Measurements from ENCODE around the gene FEZ2.

The FEZ2 gene

DNA sequence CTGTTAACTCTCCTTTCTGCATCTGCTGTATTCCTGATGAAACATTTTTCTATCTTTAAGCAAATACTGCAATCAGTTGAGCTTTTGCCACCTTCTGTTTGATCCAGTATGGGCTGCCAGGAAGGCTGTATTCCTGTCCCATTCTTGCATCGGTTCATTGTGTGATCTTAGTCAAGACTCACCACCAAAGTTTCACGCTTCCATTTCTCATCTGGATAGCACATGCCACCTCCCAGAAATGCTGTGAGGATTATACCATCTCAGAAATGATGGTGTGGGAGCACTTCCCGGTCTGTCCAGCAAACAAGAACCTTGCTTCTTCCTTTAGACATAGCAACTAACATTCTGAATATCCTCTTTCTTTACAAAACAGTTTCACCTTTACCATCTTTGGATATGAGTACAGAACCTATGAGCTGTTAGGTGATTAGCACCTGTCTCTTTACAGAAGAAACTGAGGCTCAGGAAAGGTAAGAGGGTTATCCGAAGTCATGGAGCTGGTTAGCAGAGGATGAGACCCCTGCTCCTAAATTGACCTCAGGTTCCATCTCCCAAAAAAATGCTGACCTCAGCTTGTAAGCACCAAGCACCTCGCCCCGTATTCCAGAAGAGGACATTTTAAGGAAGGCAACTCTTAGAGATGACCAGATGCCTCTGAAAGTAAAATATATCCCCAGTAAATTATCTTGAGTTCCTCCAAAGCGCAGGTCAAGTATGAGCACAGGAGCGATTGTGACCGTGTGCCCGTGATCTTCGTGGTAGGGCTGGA lies 56.8 kb downstream of the FEZ2 start:
- H3K4me3 ChIP-seq (ENCODE audit: low read length): no peak overlapping the region
- TF ChIP-seq ZNF274 (IDR thresholded peaks at IDR 0.05; ENCODE audit: low read depth, low read length): no peak

DNA sequence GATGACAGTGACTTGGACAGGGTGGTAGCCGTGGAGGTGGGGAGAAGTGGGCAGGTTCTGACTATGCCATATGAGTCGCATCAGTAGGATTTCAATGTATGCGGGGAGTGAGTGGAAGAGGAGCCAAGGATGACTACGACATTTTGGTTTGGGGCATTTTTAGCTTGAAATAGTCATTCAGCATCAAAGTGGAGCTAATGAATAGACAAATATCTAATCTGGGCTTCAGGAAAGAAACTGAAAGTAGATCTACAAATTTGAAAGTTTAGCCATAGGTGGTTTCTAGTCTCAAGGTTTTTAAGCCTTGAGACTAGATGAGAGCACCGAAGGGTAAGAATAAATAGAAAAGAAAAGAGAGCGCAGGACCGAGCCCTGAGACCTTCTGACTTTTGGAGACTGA lies 58.3 kb downstream of the FEZ2 start:
- TF ChIP-seq ZNF274 (IDR thresholded peaks at IDR 0.05; ENCODE audit: low read depth, low read length): no peak

DNA sequence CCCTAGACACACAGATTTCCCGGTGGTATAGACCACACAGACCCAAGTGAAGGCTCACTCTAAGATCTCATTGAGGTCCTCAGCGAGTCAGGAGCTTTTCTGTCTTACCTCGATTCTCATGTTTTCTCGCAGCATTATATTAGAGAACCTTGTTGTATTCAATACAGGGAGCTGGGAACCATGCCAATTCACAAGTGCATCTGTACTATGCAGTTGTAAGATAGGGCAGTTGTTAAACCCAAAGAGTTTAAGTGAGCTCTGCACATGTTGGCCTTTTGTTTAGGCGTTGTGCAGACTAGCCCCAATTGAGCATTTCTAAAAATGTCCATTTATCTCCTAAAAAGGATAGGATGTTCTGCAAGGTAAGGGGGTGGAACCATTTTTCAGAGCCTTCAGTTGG lies 59.6 kb downstream of the FEZ2 start:
- no peak for TF ChIP-seq ZNF274 (IDR thresholded peaks at IDR 0.05; ENCODE audit: low read depth, low read length)
- no peak overlapping the region for H3K4me3 ChIP-seq (ENCODE audit: low read length)

More for the DNA sequence above, 58.3 kb downstream of the FEZ2 start:
- peak overlapping the region; percentile 35; the same call in 1 of the 2 replicates for H3K4me3 ChIP-seq (ENCODE audit: low read length)

GRCh38 chr2:36536776-36537175 lies 61.2 kb downstream of the FEZ2 start:
- no peak overlapping the region for H3K4me3 ChIP-seq (ENCODE audit: low read length)
- no peak for TF ChIP-seq ZNF274 (IDR thresholded peaks at IDR 0.05; ENCODE audit: low read depth, low read length)

DNA sequence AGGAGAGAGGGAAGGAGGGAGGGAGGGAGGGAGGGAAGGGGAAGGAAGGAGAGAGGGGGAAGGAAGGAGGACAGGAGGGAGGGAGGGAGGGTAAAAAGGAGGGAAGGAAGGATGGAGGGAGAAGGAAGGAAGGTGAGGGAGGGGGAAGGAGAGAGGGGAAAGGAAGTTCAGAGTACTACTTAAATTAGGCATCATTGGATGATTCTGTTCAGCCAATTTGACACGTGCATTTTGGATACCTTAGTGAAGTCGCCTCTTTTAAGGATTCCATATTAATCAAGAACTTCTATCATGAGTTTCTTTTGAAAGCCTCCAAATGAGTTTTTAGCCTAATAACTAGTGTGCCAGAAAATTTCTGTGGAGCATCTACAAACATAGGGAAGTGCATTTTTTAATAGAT lies 62.9 kb downstream of the FEZ2 start:
- no peak overlapping the region for H3K4me3 ChIP-seq (ENCODE audit: low read length)
- TF ChIP-seq ZNF274 (IDR thresholded peaks at IDR 0.05; ENCODE audit: low read depth, low read length): no peak

- no peak overlapping the region for H3K4me3 ChIP-seq (ENCODE audit: low read length)
- TF ChIP-seq ZNF274 (IDR thresholded peaks at IDR 0.05; ENCODE audit: low read depth, low read length): no peak
Measured at GRCh38 chr2:36534275-36534799, 63.6 kb downstream of the FEZ2 start.

DNA sequence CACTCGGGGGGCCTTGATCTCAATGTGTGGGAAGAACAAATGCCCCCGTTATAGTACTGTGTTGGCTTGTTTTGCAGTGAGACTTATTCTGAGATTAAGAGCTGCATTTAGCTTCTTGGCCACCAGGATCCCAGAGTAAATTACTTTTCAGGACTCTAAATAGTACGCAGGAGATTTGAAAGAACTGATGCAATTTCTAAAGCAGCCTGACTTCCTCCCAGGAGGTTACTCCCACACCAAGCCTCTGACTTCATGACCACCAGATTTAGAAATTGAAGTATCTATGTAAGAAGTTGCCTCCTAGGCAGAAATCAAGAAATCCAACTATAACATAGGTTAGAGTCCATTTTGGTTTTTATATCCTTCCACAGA lies 67.0 kb downstream of the FEZ2 start:
- TF ChIP-seq ZNF274 (IDR thresholded peaks at IDR 0.05; ENCODE audit: low read depth, low read length): no peak
- H3K4me3 ChIP-seq (ENCODE audit: low read length): no peak overlapping the region

DNA sequence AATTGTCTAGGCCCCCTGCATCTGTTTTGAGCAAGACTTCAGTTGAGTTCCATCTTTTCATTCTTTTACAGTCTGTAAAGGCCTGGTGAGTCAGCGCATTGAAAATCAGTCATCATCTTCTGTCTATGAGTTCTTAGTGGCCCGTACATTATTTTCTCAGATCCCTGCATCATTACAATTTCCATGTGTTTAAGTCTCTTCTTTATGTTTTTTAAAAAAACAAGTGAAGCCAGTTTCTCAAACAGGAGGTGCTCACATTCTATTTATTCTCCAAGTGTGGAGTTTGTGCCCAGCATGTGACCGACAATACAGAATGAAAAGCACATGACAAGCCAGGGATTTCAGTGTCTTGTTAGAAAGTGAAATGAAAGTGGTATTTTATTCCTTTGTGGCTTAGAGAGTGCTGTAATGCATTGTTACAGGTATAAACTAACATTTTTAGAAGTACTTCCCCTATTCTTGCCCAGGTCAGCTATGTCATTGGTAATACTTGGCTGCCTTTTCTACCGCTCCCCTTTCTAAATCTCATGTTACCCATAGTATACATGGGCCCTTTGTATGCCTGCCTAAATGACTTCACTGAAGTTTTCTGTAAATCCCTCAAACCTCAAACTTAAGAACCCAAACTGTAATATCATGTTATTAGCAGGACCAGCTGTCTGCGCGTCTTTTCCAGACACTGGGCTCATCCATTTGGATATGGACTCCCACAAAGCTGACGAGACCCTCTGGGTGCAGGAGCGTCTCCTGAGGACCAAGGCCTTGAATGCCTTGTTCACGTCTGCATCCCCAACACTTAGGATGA lies 67.6 kb downstream of the FEZ2 start:
- no peak for TF ChIP-seq ZNF274 (IDR thresholded peaks at IDR 0.05; ENCODE audit: low read depth, low read length)
- no peak overlapping the region for H3K4me3 ChIP-seq (ENCODE audit: low read length)

DNA sequence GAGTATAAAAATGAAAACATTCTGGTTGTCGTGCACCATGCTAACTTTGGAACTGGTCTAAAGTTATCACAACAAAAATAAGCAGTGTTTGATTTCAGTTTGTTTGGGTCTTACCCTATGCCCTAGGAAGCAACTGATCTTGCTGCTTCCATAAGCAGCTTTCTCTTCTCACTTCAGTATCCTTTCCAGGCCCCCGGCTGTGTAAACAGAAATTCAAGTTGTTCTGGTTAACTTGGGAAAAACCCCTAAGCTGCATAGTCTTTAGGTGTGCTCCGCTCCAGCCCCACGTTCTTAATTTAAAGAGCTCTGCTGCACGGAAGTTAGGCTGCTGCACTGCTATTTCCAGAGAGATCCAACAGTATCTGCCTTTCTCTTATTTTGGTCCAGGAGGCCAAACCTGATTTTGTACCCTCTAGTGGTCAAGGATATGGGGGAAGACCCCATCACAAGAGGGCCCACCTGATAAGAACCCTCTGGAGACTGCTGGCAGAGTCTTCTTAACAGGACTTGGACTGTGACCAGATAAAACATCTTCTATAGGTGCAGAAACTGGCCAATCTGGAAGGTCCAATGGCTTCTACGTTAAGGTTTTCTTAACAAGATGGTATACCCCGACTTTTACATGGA lies 69.1 kb downstream of the FEZ2 start:
- no peak for TF ChIP-seq ZNF274 (IDR thresholded peaks at IDR 0.05; ENCODE audit: low read depth, low read length)

DNA sequence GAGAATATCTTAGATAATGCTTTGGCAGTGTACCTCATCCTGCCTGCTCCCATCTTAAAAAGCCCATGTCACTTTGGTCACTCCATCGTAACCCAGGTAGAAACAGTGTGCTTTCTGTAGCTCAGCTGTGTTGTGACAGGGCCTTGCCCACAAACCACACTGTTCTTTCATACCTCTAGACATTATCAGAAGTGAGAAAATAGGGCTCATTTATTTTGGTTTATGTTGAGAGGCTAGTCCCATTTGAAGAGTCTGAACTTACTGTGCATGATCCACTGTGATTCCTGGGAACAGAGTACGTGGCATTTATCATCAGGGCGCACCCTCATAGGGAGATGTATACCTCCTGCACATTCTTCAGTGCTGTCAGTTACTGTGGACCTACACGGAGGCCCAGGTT lies 69.7 kb downstream of the FEZ2 start:
- TF ChIP-seq ZNF274 (IDR thresholded peaks at IDR 0.05; ENCODE audit: low read depth, low read length): no peak
- H3K4me3 ChIP-seq (ENCODE audit: low read length): no peak overlapping the region

More for the DNA sequence above, 69.1 kb downstream of the FEZ2 start:
- no peak overlapping the region for H3K4me3 ChIP-seq (ENCODE audit: low read length)

DNA sequence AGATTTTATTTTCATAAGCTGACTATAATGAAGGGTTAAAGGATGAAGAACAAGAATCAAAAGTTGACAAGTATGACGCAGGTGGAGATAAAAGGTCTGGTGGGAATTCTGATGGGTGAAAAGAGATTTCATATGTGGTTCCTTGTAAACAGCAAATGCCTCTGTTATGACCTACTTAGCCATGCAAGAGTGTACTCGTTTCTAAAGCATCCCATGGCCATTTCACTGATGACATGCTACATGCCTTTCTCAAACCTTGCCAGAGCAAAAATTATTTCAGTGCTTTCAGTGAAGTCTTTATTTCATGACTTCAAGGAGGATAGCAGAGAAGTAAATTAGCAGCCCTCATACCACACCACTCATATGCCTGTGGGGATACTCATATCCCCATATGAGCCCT lies 71.7 kb downstream of the FEZ2 start:
- no peak overlapping the region for H3K4me3 ChIP-seq (ENCODE audit: low read length)
- no peak for TF ChIP-seq ZNF274 (IDR thresholded peaks at IDR 0.05; ENCODE audit: low read depth, low read length)

DNA sequence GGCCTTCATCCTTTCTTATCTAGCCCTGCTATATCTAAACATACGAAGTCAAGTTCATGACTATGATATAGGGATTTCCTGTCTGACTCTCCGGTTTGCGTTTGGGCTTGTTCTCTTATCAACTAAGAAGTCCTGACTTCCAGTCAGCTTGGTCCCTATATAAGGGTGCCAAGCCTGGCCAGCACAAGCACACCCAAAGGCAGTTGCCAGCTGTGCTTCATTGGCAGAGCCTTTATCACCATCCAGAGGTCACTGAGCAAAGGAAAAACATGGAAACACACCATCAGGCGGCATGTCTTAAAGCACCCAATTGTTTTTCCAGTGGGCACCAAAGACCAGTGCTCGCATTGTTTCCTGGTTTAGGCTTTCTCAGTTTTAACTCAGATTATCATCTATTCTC lies 72.7 kb downstream of the FEZ2 start:
- no peak overlapping the region for H3K4me3 ChIP-seq (ENCODE audit: low read length)
- TF ChIP-seq ZNF274 (IDR thresholded peaks at IDR 0.05; ENCODE audit: low read depth, low read length): no peak

- no peak for TF ChIP-seq ZNF274 (IDR thresholded peaks at IDR 0.05; ENCODE audit: low read depth, low read length)
- no peak overlapping the region for H3K4me3 ChIP-seq (ENCODE audit: low read length)
Measured at GRCh38 chr2:36523153-36523552, 74.8 kb downstream of the FEZ2 start.

GRCh38 chr2:36520431-36520830 lies 77.5 kb downstream of the FEZ2 start:
- TF ChIP-seq ZNF274 (IDR thresholded peaks at IDR 0.05; ENCODE audit: low read depth, low read length): no peak
- H3K4me3 ChIP-seq (ENCODE audit: low read length): no peak overlapping the region

All from GM08714 (cell line).